ENCODE measurements around the gene ECI2. TPM values are rescaled to one million over a fixed set of nuclear protein-coding genes. Genes with fewer than 3 reads are reported as not detected.

Gene ECI2
- polyA plus RNA-seq, 1 donor = 58.6 TPM

DNA sequence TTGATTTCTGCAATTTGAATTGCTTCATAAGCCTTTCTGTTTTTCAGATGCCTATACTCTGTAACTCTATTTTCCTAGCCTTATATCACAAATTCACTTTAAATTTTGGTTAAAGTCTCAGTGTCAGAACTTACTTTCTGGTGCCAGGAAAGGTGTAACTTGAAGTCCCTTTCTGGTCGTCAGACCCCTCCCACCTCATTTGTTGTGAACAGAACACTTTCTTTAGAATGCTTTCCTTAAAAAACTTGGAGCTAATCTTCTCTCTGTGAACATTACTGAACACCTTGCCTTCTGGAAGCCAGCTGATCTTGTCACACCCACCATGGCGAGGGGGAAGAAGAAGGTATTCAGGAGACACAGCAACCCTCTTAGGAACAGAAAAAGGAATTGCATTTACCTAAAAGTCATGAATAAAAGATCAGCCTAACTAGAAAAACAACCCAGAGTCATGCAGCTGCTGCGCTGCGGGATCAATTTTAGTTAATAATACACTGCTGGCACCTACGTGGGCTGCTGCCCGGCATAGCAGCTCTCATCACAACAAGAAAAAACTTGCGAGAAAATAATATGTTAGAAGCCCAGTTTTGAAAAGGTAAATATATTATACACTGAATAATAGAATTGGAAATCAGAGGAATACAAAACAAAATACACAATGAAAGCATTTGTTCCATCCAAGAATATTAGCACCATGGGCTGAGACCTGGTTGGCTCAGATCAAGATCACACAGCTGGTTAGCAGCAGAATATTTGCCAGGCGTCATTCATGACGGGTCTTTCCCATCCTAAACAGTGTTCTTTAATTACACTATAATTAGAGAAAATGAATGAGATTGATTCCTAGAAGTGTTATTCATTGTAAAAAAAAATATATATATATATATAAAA is 50.7 kb downstream of the ECI2 start:
- H3K27ac ChIP-seq (ENCODE audit: low read length) = no peak overlapping the region
- H3K36me3 ChIP-seq (ENCODE audit: control insufficient read depth, insufficient read depth, low read length) = no peaks in the 10 kb centered on the region
- peaks cover 9% of the 10 kb centered on the region for H3K4me1 ChIP-seq (ENCODE audit: control insufficient read depth, insufficient read depth, low read length)
- WGBS (ENCODE audit: insufficient coverage, low lambda C conversion rate) = 38% methylated on average over 3 of the region's 9 CpGs
- no peaks in the 10 kb centered on the region for H3K27me3 ChIP-seq (ENCODE audit: control insufficient read depth, insufficient read depth, low read length)
- no peak for DNase-seq
- H3K4me3 ChIP-seq (ENCODE audit: low read length) = no peak overlapping the region
- H3K9me3 ChIP-seq (ENCODE audit: control insufficient read depth, low read depth, low read length) = no peaks in the 10 kb centered on the region

DNA sequence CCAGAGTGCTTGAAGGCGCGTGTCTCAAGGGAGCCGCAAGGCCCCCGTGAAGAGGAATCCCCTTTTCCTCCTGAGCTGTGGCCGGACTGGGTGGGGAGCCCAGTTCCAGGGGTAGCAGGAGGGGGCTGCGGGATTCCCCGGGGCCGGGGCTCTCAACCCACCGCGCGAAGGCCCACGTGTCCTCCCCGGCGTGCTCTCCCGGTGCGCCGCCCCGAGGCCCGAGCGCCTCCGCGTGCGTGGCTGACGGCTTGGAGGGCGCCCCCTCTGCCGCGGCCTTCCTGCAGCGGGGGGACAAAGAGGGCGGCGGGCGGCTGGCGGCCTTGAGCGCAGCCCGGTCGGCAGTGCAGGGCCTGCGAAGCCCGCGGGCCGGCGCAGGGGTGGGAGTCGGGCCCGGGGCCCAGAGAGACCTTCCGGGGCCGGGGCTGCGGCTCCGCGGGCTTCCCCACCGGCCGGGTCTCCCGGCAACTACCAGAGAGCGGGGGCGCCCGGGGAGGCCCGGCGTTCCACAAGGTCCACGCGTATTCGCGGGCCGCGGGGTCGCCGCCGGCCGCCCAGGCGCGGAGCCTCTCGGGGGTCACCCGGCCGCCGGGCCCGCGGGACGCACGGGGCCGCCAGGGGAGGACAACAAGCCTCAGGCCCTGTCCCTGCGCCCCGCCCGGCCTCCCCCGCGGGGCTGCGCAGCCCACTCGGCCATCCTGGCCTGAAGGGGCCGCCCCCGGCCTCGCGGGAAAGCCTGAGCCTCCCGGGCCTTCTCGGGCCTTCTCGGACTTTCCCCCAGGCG is 56.5 kb downstream of the ECI2 start, which contains the start of gene FAM217A:
Gene FAM217A (minus strand): TSS at position 447 of the 781 bp plus-strand sequence. CDS start 1,723 bp downstream, outside the sequence.
- no CpG with 5 or more reads among the region's 91 CpGs for WGBS (ENCODE audit: insufficient coverage, low lambda C conversion rate)
- H3K27ac ChIP-seq (ENCODE audit: low read length) = no peak within 1 kb of the TSS
- no peak for DNase-seq
- H3K9me3 ChIP-seq (ENCODE audit: control insufficient read depth, low read depth, low read length) = peaks cover 3% of the 10 kb centered on the region
- no peak within 1 kb of the TSS for H3K4me3 ChIP-seq (ENCODE audit: low read length)
- H3K36me3 ChIP-seq (ENCODE audit: control insufficient read depth, insufficient read depth, low read length) = no peaks in the 10 kb centered on the region
- peaks cover 4% of the 10 kb centered on the region for H3K27me3 ChIP-seq (ENCODE audit: control insufficient read depth, insufficient read depth, low read length)
- H3K4me1 ChIP-seq (ENCODE audit: control insufficient read depth, insufficient read depth, low read length) = peaks cover 3% of the 10 kb centered on the region

GRCh38 chr6:4074478-4075235 is 60.7 kb downstream of the ECI2 start:
- Histone ChIP-seq H3K4me3 (ENCODE audit: low read length) (no peak overlapping the region), H3K9me3 (ENCODE audit: control insufficient read depth, low read depth, low read length) (peaks cover 3% of the 10 kb centered on the region), H3K27ac (ENCODE audit: low read length) (no peak overlapping the region), H3K27me3 (ENCODE audit: control insufficient read depth, insufficient read depth, low read length) (peaks cover 4% of the 10 kb centered on the region), H3K4me1 (ENCODE audit: control insufficient read depth, insufficient read depth, low read length) (peaks cover 3% of the 10 kb centered on the region), H3K36me3 (ENCODE audit: control insufficient read depth, insufficient read depth, low read length) (no peaks in the 10 kb centered on the region)
- no CpG with 5 or more reads among the region's 6 CpGs for WGBS (ENCODE audit: insufficient coverage, low lambda C conversion rate)
- no peak for DNase-seq

GRCh38 chr6:4071330-4071729 is 64.0 kb downstream of the ECI2 start:
- no peaks in the 10 kb centered on the region for H3K36me3 ChIP-seq (ENCODE audit: control insufficient read depth, insufficient read depth, low read length)
- H3K27me3 ChIP-seq (ENCODE audit: control insufficient read depth, insufficient read depth, low read length) = no peaks in the 10 kb centered on the region
- DNase-seq = peak in 1 of 2 donors; percentile 27
- H3K9me3 ChIP-seq (ENCODE audit: control insufficient read depth, low read depth, low read length) = no peaks in the 10 kb centered on the region
- H3K27ac ChIP-seq (ENCODE audit: low read length) = no peak overlapping the region
- peaks cover 8% of the 10 kb centered on the region for H3K4me1 ChIP-seq (ENCODE audit: control insufficient read depth, insufficient read depth, low read length)
- WGBS (ENCODE audit: insufficient coverage, low lambda C conversion rate) = 41% methylated on average over 4 of the region's 4 CpGs
- no peak overlapping the region for H3K4me3 ChIP-seq (ENCODE audit: low read length)

DNA sequence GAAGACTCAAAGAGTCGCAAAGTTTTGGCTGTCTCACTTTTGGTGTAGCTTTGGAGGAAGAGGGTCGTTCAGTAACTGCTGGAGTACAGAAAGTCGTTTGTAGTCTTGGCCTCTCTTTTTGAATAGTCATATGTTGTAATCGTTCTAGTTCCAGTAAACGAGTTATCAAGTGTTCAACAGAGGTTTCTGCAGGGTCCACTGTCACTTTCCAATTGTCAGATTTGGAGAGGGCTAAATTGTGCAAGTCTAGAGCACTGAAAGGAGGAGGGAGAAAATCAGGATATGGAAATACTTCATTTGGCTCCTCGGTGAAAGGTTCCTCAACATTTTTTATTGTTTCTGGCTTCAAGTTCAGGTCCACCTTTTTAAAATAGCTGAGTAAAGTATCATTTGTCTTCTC is 66.2 kb downstream of the ECI2 start:
- Histone ChIP-seq H3K9me3 (ENCODE audit: control insufficient read depth, low read depth, low read length) (no peaks in the 10 kb centered on the region), H3K4me1 (ENCODE audit: control insufficient read depth, insufficient read depth, low read length) (peaks cover 4% of the 10 kb centered on the region), H3K27ac (ENCODE audit: low read length) (no peak overlapping the region), H3K36me3 (ENCODE audit: control insufficient read depth, insufficient read depth, low read length) (peaks cover 6% of the 10 kb centered on the region), H3K4me3 (ENCODE audit: low read length) (no peak overlapping the region), H3K27me3 (ENCODE audit: control insufficient read depth, insufficient read depth, low read length) (no peaks in the 10 kb centered on the region)
- WGBS (ENCODE audit: insufficient coverage, low lambda C conversion rate) = 90% methylated on average over 1 of the region's 6 CpGs
- DNase-seq = no peak

DNA sequence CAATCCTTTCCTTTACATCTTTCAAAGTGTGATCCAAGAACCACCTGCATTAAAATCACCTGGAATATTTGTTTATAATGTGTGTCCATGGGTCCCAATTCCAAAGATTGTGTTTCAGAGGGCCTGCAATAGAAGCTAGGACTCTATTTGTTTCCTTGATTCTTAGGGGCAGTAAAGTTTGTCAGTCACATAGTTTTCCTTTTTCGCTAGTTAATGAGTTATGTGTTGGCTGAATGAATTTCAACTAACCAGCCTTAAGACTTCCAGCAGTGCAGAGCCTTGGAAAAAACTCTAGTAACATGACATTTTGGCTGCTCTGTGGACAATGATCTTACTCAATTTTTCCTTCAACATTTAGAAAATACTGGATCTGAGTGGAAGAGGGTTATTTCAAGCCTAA is 67.7 kb downstream of the ECI2 start:
- no peaks in the 10 kb centered on the region for H3K27me3 ChIP-seq (ENCODE audit: control insufficient read depth, insufficient read depth, low read length)
- peaks cover 4% of the 10 kb centered on the region for H3K4me1 ChIP-seq (ENCODE audit: control insufficient read depth, insufficient read depth, low read length)
- no CpG with 5 or more reads among the region's 1 CpG for WGBS (ENCODE audit: insufficient coverage, low lambda C conversion rate)
- H3K4me3 ChIP-seq (ENCODE audit: low read length) = no peak overlapping the region
- H3K9me3 ChIP-seq (ENCODE audit: control insufficient read depth, low read depth, low read length) = no peaks in the 10 kb centered on the region
- peaks cover 18% of the 10 kb centered on the region for H3K36me3 ChIP-seq (ENCODE audit: control insufficient read depth, insufficient read depth, low read length)
- DNase-seq = peak in 1 of 2 donors; percentile 52
- peak overlapping the region; percentile 50 for H3K27ac ChIP-seq (ENCODE audit: low read length)

GRCh38 chr6:4066029-4066755 is 69.2 kb downstream of the ECI2 start:
- Histone ChIP-seq H3K27ac (ENCODE audit: low read length) (no peak overlapping the region), H3K9me3 (ENCODE audit: control insufficient read depth, low read depth, low read length) (no peaks in the 10 kb centered on the region), H3K4me1 (ENCODE audit: control insufficient read depth, insufficient read depth, low read length) (peaks cover 4% of the 10 kb centered on the region), H3K36me3 (ENCODE audit: control insufficient read depth, insufficient read depth, low read length) (peaks cover 23% of the 10 kb centered on the region), H3K27me3 (ENCODE audit: control insufficient read depth, insufficient read depth, low read length) (no peaks in the 10 kb centered on the region), H3K4me3 (ENCODE audit: low read length) (no peak overlapping the region)
- 80% methylated on average over 2 of the region's 7 CpGs for WGBS (ENCODE audit: insufficient coverage, low lambda C conversion rate)
- DNase-seq = no peak

Other genes with a start within 250 kb of the ECI2 start
- 0.69 TPM for gene FAM217A, start 56.4 kb downstream of the ECI2 start, polyA plus RNA-seq